ENCODE data around the gene MOB1B. TPM values are rescaled to one million over a fixed set of nuclear protein-coding genes. Genes with fewer than 3 reads are reported as not detected.
"Not testable (repeated sequence)": the region's sequence is repeated elsewhere in the genome, so short reads cannot be mapped to it uniquely, and the experiment has no call there.

MOB1B gene
- total RNA-seq, 1 donor, result 14.1 TPM

- H3K36me3 ChIP-seq (ENCODE audit: insufficient read depth, low read length), result no peaks in the 10 kb centered on the region
- H3K27me3 ChIP-seq (ENCODE audit: insufficient read depth, low read length), result no peaks in the 10 kb centered on the region
- no peak for TF ChIP-seq CTCF (IDR thresholded peaks at IDR 0.05; ENCODE audit: extremely low read depth, low read depth, low read length)
- no peak overlapping the region for H3K27ac ChIP-seq (ENCODE audit: low read depth, low read length)
- H3K4me1 ChIP-seq (ENCODE audit: insufficient read depth, low read length), result no peaks in the 10 kb centered on the region
- no peak for DNase-seq (ENCODE audit: insufficient read length, low spot score, missing footprints)
- H3K79me2 ChIP-seq (ENCODE audit: insufficient read depth, low read length), result no peaks in the 10 kb centered on the region
- no peak overlapping the region for H3K4me2 ChIP-seq (ENCODE audit: insufficient read depth, low read length)
- H3K4me3 ChIP-seq (ENCODE audit: insufficient read depth, low read length), result no peak overlapping the region
- H4K20me1 ChIP-seq (ENCODE audit: insufficient read depth, low read length), result no peaks in the 10 kb centered on the region
- H3K9me3 ChIP-seq (ENCODE audit: low read depth, low read length), result no peaks in the 10 kb centered on the region
- H2AFZ ChIP-seq (ENCODE audit: low read length), result no peak overlapping the region
Observed at GRCh38 chr4:70893790-70894189, 8.4 kb upstream of the MOB1B start.

DNA sequence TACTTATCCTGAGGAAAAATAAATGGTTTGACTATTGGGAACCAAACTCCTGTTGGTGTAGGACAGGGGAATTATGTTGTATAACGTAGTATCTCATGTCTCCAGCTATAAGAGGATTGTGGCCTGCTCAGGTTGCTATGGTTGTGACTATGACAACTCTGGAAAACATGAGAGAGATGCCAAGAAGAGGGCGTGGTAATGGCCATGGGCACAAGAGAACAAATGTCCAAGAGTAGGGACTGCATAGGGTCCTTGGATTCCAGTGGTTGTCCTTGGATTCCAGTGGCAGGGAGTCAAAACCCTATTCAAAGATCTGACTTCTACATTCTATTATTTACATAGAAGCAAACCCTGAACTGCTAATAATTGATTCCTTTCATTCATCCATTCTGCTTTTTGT is 6.8 kb upstream of the MOB1B start:
- Histone ChIP-seq H2AFZ (ENCODE audit: low read length) (peak overlapping the region; percentile 1), H3K4me2 (ENCODE audit: insufficient read depth, low read length) (no peak overlapping the region), H3K4me1 (ENCODE audit: insufficient read depth, low read length) (no peaks in the 10 kb centered on the region), H3K27ac (ENCODE audit: low read depth, low read length) (no peak overlapping the region), H3K36me3 (ENCODE audit: insufficient read depth, low read length) (no peaks in the 10 kb centered on the region), H3K27me3 (ENCODE audit: insufficient read depth, low read length) (no peaks in the 10 kb centered on the region), H4K20me1 (ENCODE audit: insufficient read depth, low read length) (no peaks in the 10 kb centered on the region), H3K79me2 (ENCODE audit: insufficient read depth, low read length) (no peaks in the 10 kb centered on the region), H3K9me3 (ENCODE audit: low read depth, low read length) (no peaks in the 10 kb centered on the region), H3K4me3 (ENCODE audit: insufficient read depth, low read length) (no peak overlapping the region)
- TF ChIP-seq CTCF (IDR thresholded peaks at IDR 0.05; ENCODE audit: extremely low read depth, low read depth, low read length), result no peak
- no peak for DNase-seq (ENCODE audit: insufficient read length, low spot score, missing footprints)

DNA sequence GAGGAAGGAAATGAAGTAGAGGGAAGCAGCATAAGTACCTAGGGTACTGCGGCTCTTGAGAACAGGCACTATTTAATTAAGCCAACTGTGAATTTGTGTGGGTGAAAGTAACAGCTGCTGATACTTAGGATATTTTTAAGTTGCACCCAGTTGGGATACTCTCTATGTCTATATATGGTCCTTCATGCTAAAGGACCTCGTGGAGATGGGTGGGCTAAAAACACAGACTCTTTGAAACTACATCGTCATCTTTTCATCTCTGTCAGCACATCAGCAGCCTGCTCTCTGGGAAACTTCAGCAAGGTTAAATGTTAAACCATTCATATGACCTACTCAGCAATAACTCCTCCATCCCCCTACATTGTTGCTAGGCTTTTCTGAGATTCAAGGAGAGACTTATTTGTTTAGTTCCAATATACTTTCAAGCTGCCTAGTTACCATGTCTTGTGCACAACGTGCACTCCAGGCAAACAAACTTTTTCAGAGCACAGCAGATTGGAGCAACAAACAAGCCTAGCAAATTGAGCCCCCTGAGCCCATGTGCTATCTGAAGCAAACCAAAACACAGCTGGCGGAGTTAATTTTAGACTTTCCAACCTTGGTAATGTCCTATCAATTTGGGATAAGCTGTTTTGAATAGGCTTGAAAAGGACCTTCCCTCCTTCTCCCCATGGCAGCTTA is 6.2 kb upstream of the MOB1B start:
- Histone ChIP-seq H2AFZ (ENCODE audit: low read length) (peak overlapping the region; percentile 1), H4K20me1 (ENCODE audit: insufficient read depth, low read length) (no peaks in the 10 kb centered on the region), H3K4me3 (ENCODE audit: insufficient read depth, low read length) (no peak overlapping the region), H3K9me3 (ENCODE audit: low read depth, low read length) (no peaks in the 10 kb centered on the region), H3K79me2 (ENCODE audit: insufficient read depth, low read length) (no peaks in the 10 kb centered on the region), H3K27ac (ENCODE audit: low read depth, low read length) (no peak overlapping the region), H3K27me3 (ENCODE audit: insufficient read depth, low read length) (no peaks in the 10 kb centered on the region), H3K36me3 (ENCODE audit: insufficient read depth, low read length) (no peaks in the 10 kb centered on the region), H3K4me2 (ENCODE audit: insufficient read depth, low read length) (no peak overlapping the region), H3K4me1 (ENCODE audit: insufficient read depth, low read length) (no peaks in the 10 kb centered on the region)
- no peak for TF ChIP-seq CTCF (IDR thresholded peaks at IDR 0.05; ENCODE audit: extremely low read depth, low read depth, low read length)
- no peak for DNase-seq (ENCODE audit: insufficient read length, low spot score, missing footprints)

GRCh38 chr4:70898581-70898980 is 3.6 kb upstream of the MOB1B start:
- H3K4me1 ChIP-seq (ENCODE audit: insufficient read depth, low read length); H2AFZ ChIP-seq (ENCODE audit: low read length); H3K9me3 ChIP-seq (ENCODE audit: low read depth, low read length); H3K36me3 ChIP-seq (ENCODE audit: insufficient read depth, low read length); H3K4me2 ChIP-seq (ENCODE audit: insufficient read depth, low read length); H3K27me3 ChIP-seq (ENCODE audit: insufficient read depth, low read length); H3K27ac ChIP-seq (ENCODE audit: low read depth, low read length); H3K4me3 ChIP-seq (ENCODE audit: insufficient read depth, low read length); H4K20me1 ChIP-seq (ENCODE audit: insufficient read depth, low read length); DNase-seq (ENCODE audit: insufficient read length, low spot score, missing footprints): not testable (repeated sequence)
- H3K79me2 ChIP-seq (ENCODE audit: insufficient read depth, low read length), result peaks cover 14% of the 10 kb centered on the region

Measured in osteoblast (primary cell).